HepG2 (cell line): Measurements from ENCODE around the gene MGAT4D. TPM values are rescaled to one million over a fixed set of nuclear protein-coding genes. Genes with fewer than 3 reads are reported as not detected.

Experiments
- ATAC-seq: fragments of 200-7000 bp; cut with Tn5 transposase; 3 replicates; pipeline ENCODE4 v1.9.1; 2020; ENCODE audit warnings: mild to moderate bottlenecking, moderate library complexity
- BruUV-seq: library from RNA; stranded (reverse); fragments of 400-500 nt; replicated peaks from 2 replicates; lab custom pipeline; 2021; lab: Mats Ljungman, UMichigan
- CTCF ChIA-PET: fragments of 300-600 bp; formaldehyde crosslinking; extraction: SDS; loops from one replicate; lab custom pipeline; 2021; ENCODE audit warnings: low total read pairs, inconsistent platforms, low intra/inter-chr PET ratio; lab: Yijun Ruan, JAX
- POLR2A ChIA-PET: fragments of 350-600 bp; sonication (Branson Sonifier 250); formaldehyde crosslinking; loops from one replicate; lab custom pipeline; 2020; ENCODE audit warnings: antibody characterized with exemption, inconsistent platforms; lab: Yijun Ruan, JAX
- DNase-seq: peaks from one replicate; pipeline ENCODE4 v3.0.0-alpha.2; 2015; ENCODE audit warnings: low spot score
- FAIRE-seq: peaks from 3 replicates; lab custom pipeline; 2011; peaks lifted over from hg19 to GRCh38; lab: Jason Lieb, UNC
- H2AFZ ChIP-seq: one replicate; pipeline ENCODE4 v1.6.1; 2011; ENCODE audit warnings: low read length, inconsistent platforms
- H3K27ac ChIP-seq: fragments of 300-600 bp; 3 replicates; pipeline ENCODE4 v1.8.0; 2011; ENCODE audit warnings: mixed run types, mild to moderate bottlenecking, mixed read lengths, low read length, inconsistent platforms; ENCODE audit not compliant: insufficient read depth; ENCODE audit errors: extremely low read length
- H3K27me3 ChIP-seq, 2 experiments: fragments of 200-600 bp in 1 of 2; 2 replicates in 1 of 2; 3 replicates in 1 of 2; pipeline versions ENCODE4 v1.6.0 to v1.8.0; 2011; ENCODE audit warnings: low read length in 2 of 2, mild to moderate bottlenecking in 2 of 2, moderate library complexity in 2 of 2, inconsistent platforms in 1 of 2; ENCODE audit not compliant: insufficient read depth in 2 of 2, control insufficient read depth in 1 of 2
- H3K36me3 ChIP-seq, 2 experiments: fragments of 200-600 bp in 1 of 2; replicated peaks in 1 of 2; 2 replicates in 1 of 2; 3 replicates in 1 of 2; pipeline versions ENCODE4 v1.5.1 to v1.8.0; 2011; ENCODE audit warnings: low read length in 2 of 2, inconsistent platforms in 1 of 2; ENCODE audit not compliant: insufficient read depth in 2 of 2, control insufficient read depth in 1 of 2
- H3K4me1 ChIP-seq: 2 replicates; pipeline ENCODE4 v1.5.1; 2012; ENCODE audit warnings: low read length, inconsistent platforms; ENCODE audit not compliant: insufficient read depth
- H3K4me2 ChIP-seq: 2 replicates; pipeline ENCODE4 v1.6.0; 2011; ENCODE audit warnings: low read depth, low read length, inconsistent platforms
- H3K4me3 ChIP-seq, 3 experiments: fragments of 200-600 bp in 1 of 3; sonication (generic), shearing (Covaris generic) in 1 of 3; replicated peaks in 1 of 3; 2 replicates each; pipeline ENCODE4 v1.5.1; 2011 to 2016; ENCODE audit warnings: low read length in 3 of 3, inconsistent platforms in 2 of 3, low read depth in 2 of 3, mild to moderate bottlenecking in 2 of 3, control low read depth in 1 of 3, mixed read lengths in 1 of 3; ENCODE audit not compliant: insufficient read depth in 1 of 3
- H3K79me2 ChIP-seq: one replicate; pipeline ENCODE4 v1.6.1; 2011; ENCODE audit warnings: low read length, inconsistent platforms; ENCODE audit not compliant: insufficient read depth
- H3K9ac ChIP-seq: 2 replicates; pipeline ENCODE4 v1.6.0; 2011; ENCODE audit warnings: mild to moderate bottlenecking, low read depth, low read length, inconsistent platforms; ENCODE audit not compliant: insufficient read depth
- H3K9me3 ChIP-seq: 2 replicates; pipeline ENCODE4 v1.5.1; 2012; ENCODE audit warnings: mild to moderate bottlenecking, low read length
- H4K20me1 ChIP-seq: 2 replicates; pipeline ENCODE4 v1.6.0; 2011; ENCODE audit warnings: inconsistent platforms, mild to moderate bottlenecking, low read length, moderate library complexity; ENCODE audit not compliant: insufficient read depth
- CBX5 ChIP-seq: sonication (generic); formaldehyde crosslinking; IDR thresholded peaks from 2 replicates; pipeline ENCODE4 v1.4.0; 2020; ENCODE audit warnings: missing genetic modification reagents, borderline replicate concordance
- IKZF5 ChIP-seq: IDR thresholded peaks from 2 replicates; pipeline ENCODE4 v1.6.1; 2018; ENCODE audit warnings: missing genetic modification reagents, mild to moderate bottlenecking, missing compliant biosample characterization
- LBX2 ChIP-seq: sonication (generic); formaldehyde crosslinking; IDR thresholded peaks from 2 replicates; pipeline ENCODE4 v1.5.0; 2020; ENCODE audit warnings: missing genetic modification reagents, mild to moderate bottlenecking, borderline replicate concordance
- MEF2D ChIP-seq: sonication (generic); formaldehyde crosslinking; IDR thresholded peaks from 2 replicates; pipeline ENCODE4 v1.5.1; 2020; ENCODE audit warnings: mild to moderate bottlenecking, missing genetic modification reagents
- ZNF567 ChIP-seq: sonication (generic); formaldehyde crosslinking; IDR thresholded peaks from 2 replicates; pipeline ENCODE4 v1.8.1; 2023; ENCODE audit warnings: mild to moderate bottlenecking, missing genetic modification reagents, borderline replicate concordance
- ZNF7 ChIP-seq: IDR thresholded peaks from 2 replicates; pipeline ENCODE4 v1.6.1; 2016; ENCODE audit warnings: missing biosample characterization, missing genetic modification reagents
- WGBS: methylation state at CpG from one replicate; pipeline ENCODE4 v1.1.6; 2017; ENCODE audit warnings: low lambda C conversion rate; 5-methylcytosine and 5-hydroxymethylcytosine counted together
- in situ Hi-C: cut with HindIII; loops from 2 replicates; pipeline ENCODE4 v1.10.0; 2017; ENCODE audit warnings: low pct_unique_long_range_greater_than_20kb; ENCODE audit not compliant: extremely low pct_ligation_motif_present
- intact Hi-C: fragments of 100-400 bp; cut with micrococcal nuclease; formaldehyde crosslinking; loops from one replicate; pipeline ENCODE4 v1.10.0; 2022; ENCODE audit not compliant: unreplicated experiment
- polyA plus RNA-seq, 8 experiments: library from polyadenylated mRNA; depleted of rRNA in 3 of 8; stranded (reverse) in 7 of 8; unstranded in 1 of 8; fragments of >200 nt; fragmentation: Illumina TruSeq in 4 of 8; extraction: Trizol in 4 of 8; gene quantifications; 2 replicates each; pipeline versions ENCODE4 v1.2.1 to v1.2.3, GENCODE V29; 2011 to 2016; ENCODE audit warnings: low read depth in 4 of 8, missing spikeins in 1 of 8, mixed read lengths in 1 of 8; ENCODE audit not compliant: insufficient read depth in 1 of 8
- total RNA-seq, 5 experiments: library from RNA; depleted of rRNA; stranded (reverse); fragments of >200 nt; fragmentation: Illumina TruSeq; extraction: Trizol; gene quantifications; 2 replicates each; pipeline ENCODE4 v1.2.3, GENCODE V29; 2016; ENCODE audit warnings: low read depth in 1 of 5

MGAT4D gene
- total and polyA plus RNA-seq, 2 of the 13 experiments (the other 11 are each of a cell fraction or from before 2014, with no cell fraction given), result not detected

- no peak for TF ChIP-seq IKZF5 (CRISPR knock-in tag)
- no peak for TF ChIP-seq ZNF7
Measured at GRCh38 chr4:140499391-140499790, 1.3 kb upstream of the MGAT4D start (continued).

- peak overlapping the region; percentile 51 for H3K4me2 ChIP-seq
- 61% methylated on average over 11 of the region's 11 CpGs for WGBS
- H3K4me1 ChIP-seq, result no peaks in the 10 kb centered on the region
- H2AFZ ChIP-seq, result no peak overlapping the region
- H3K27me3 ChIP-seq, result peaks cover 3 to 34% of the 10 kb centered on the region in 2 experiments
- no peaks in the 10 kb centered on the region for H4K20me1 ChIP-seq
- H3K79me2 ChIP-seq, result no peaks in the 10 kb centered on the region
- H3K36me3 ChIP-seq, result no peaks in the 10 kb centered on the region
- no peak overlapping the region for H3K27ac ChIP-seq
- FAIRE-seq, result no peak
- TF ChIP-seq ZNF567 (CRISPR knock-in tag) (no peak), MEF2D (CRISPR knock-in tag) (no peak), LBX2 (CRISPR knock-in tag) (no peak), CBX5 (CRISPR knock-in tag) (no peak)
- in situ Hi-C loops, result no loop called here
- H3K4me3 ChIP-seq, result peak overlapping the region in 1 of 3 experiments; percentile 48; a peak in 1 of 6 replicates
- no peak for DNase-seq
- intact Hi-C loops, result no loop called here
- no TSS peak for BruUV-seq
- ATAC-seq, result peak; percentile 31; the same call in 2 of the 3 replicates
- ChIA-PET POLR2A (no interaction called here), CTCF (no interaction called here)
- no peak overlapping the region for H3K9ac ChIP-seq
- H3K9me3 ChIP-seq, result no peaks in the 10 kb centered on the region
Measured at GRCh38 chr4:140497405-140497746, 717 bp downstream of the MGAT4D start.
